ENCODE measurements around the gene TMEM94. TPM values are rescaled to one million over a fixed set of nuclear protein-coding genes. Genes with fewer than 3 reads are reported as not detected.

The TMEM94 gene
- total RNA-seq, 2 donors from 2014 or later: 57.1 to 83.4 TPM

GRCh38 chr17:75531721-75532072 lies 75.3 kb downstream of the TMEM94 start:
- DNase-seq (ENCODE audit: low spot score) (no peak), ATAC-seq (ENCODE audit: insufficient number of reproducible peaks, low FRiP score, low read depth) (no peak)
- H3K4me1 ChIP-seq (ENCODE audit: control insufficient read depth in 1 of 2, low read depth in 2 of 2): peaks cover 0 to 4% of the 10 kb centered on the region in 2 donors
- no peaks in the 10 kb centered on the region for H3K36me3 ChIP-seq
- no peak overlapping the region for H3K27ac ChIP-seq
- no peak for TF ChIP-seq CTCF (IDR thresholded peaks at IDR 0.05)
- H3K9me3 ChIP-seq: no peaks in the 10 kb centered on the region
- no peaks in the 10 kb centered on the region for H3K27me3 ChIP-seq (replicated peaks; ENCODE audit: insufficient read depth)
- no peak overlapping the region for H3K4me3 ChIP-seq

- Histone ChIP-seq H3K4me1 (ENCODE audit: control insufficient read depth in 1 of 2, low read depth in 2 of 2) (no peaks in the 10 kb centered on the region), H3K36me3 (no peaks in the 10 kb centered on the region), H3K4me3 (no peak overlapping the region), H3K27ac (no peak overlapping the region), H3K9me3 (no peaks in the 10 kb centered on the region), H3K27me3 (replicated peaks; ENCODE audit: insufficient read depth) (no peaks in the 10 kb centered on the region)
- ATAC-seq (ENCODE audit: insufficient number of reproducible peaks, low FRiP score, low read depth): no peak
- DNase-seq (ENCODE audit: low spot score): no peak
- TF ChIP-seq CTCF (IDR thresholded peaks at IDR 0.05): no peak
Observed at GRCh38 chr17:75535119-75535537, 78.7 kb downstream of the TMEM94 start.

- Histone ChIP-seq H3K4me1 (ENCODE audit: control insufficient read depth in 1 of 2, low read depth in 2 of 2) (no peaks in the 10 kb centered on the region), H3K27me3 (replicated peaks; ENCODE audit: insufficient read depth) (no peaks in the 10 kb centered on the region), H3K27ac (no peak overlapping the region), H3K9me3 (no peaks in the 10 kb centered on the region), H3K4me3 (no peak overlapping the region), H3K36me3 (no peaks in the 10 kb centered on the region)
- DNase-seq (ENCODE audit: low spot score) (no peak), ATAC-seq (ENCODE audit: insufficient number of reproducible peaks, low FRiP score, low read depth) (no peak)
- no peak for TF ChIP-seq CTCF (IDR thresholded peaks at IDR 0.05)
Observed at GRCh38 chr17:75535871-75536270, 79.4 kb downstream of the TMEM94 start.

GRCh38 chr17:75536366-75536765 lies 79.9 kb downstream of the TMEM94 start:
- Histone ChIP-seq H3K27me3 (replicated peaks; ENCODE audit: insufficient read depth) (no peaks in the 10 kb centered on the region), H3K4me1 (ENCODE audit: control insufficient read depth in 1 of 2, low read depth in 2 of 2) (no peaks in the 10 kb centered on the region), H3K9me3 (no peaks in the 10 kb centered on the region), H3K27ac (no peak overlapping the region), H3K36me3 (no peaks in the 10 kb centered on the region), H3K4me3 (no peak overlapping the region)
- TF ChIP-seq CTCF (IDR thresholded peaks at IDR 0.05): no peak
- DNase-seq (ENCODE audit: low spot score) (no peak), ATAC-seq (ENCODE audit: insufficient number of reproducible peaks, low FRiP score, low read depth) (no peak)

- no peak for ATAC-seq (ENCODE audit: insufficient number of reproducible peaks, low FRiP score, low read depth)
- TF ChIP-seq CTCF (IDR thresholded peaks at IDR 0.05): no peak
- no peak overlapping the region for H3K4me3 ChIP-seq
- H3K36me3 ChIP-seq: no peaks in the 10 kb centered on the region
- no peaks in the 10 kb centered on the region for H3K27me3 ChIP-seq (replicated peaks; ENCODE audit: insufficient read depth)
- DNase-seq (ENCODE audit: low spot score): no peak
- H3K9me3 ChIP-seq: no peaks in the 10 kb centered on the region
- H3K27ac ChIP-seq: no peak overlapping the region
- no peaks in the 10 kb centered on the region for H3K4me1 ChIP-seq (ENCODE audit: control insufficient read depth in 1 of 2, low read depth in 2 of 2)
Observed at GRCh38 chr17:75539967-75540729, 83.7 kb downstream of the TMEM94 start.
